Prostate gland (tissue), 2 donors: ENCODE measurements around the gene MATK. TPM values are rescaled to one million over a fixed set of nuclear protein-coding genes. Genes with fewer than 3 reads are reported as not detected.

Experiments
- DNase-seq: peaks from one replicate; pipeline ENCODE4 v3.0.0-alpha.2; 2019; ENCODE audit warnings: low spot score
- H3K27ac ChIP-seq, 2 donors: fragments of 200-600 bp; sonication (generic); 2 replicates each; pipeline ENCODE4 v1.5.1; 2017 to 2019
- H3K27me3 ChIP-seq: fragments of 200-600 bp; sonication (generic); replicated peaks from 2 replicates; pipeline ENCODE4 v1.5.1; 2019; ENCODE audit not compliant: insufficient read depth
- H3K36me3 ChIP-seq, 2 donors: fragments of 200-600 bp; sonication (generic); 1 replicate in 1 of 2; 2 replicates in 1 of 2; pipeline versions ENCODE4 v1.5.1 to v1.8.1; 2017 to 2019
- H3K4me1 ChIP-seq: fragments of 200-600 bp; sonication (generic); replicated peaks from 2 replicates; pipeline ENCODE4 v1.5.1; 2019
- H3K4me3 ChIP-seq, 2 donors: fragments of 200-600 bp; sonication (generic); 2 replicates each; pipeline ENCODE4 v1.5.1; 2017 to 2019
- H3K9me3 ChIP-seq: fragments of 200-600 bp; sonication (generic); 2 replicates; pipeline ENCODE4 v1.5.1; 2017
- POLR2A ChIP-seq: fragments of 450-650 bp; IDR thresholded peaks from one replicate; pipeline ENCODE4 v1.6.1; 2016; ENCODE audit warnings: antibody characterized with exemption, mild to moderate bottlenecking
- POLR2AphosphoS5 ChIP-seq: sonication (generic); formaldehyde crosslinking; IDR thresholded peaks from one replicate; pipeline ENCODE4 v1.6.1; 2017; ENCODE audit warnings: antibody characterized with exemption
- WGBS: methylation state at CpG from one replicate; pipeline ENCODE4 v1.1.5; 2018; 5-methylcytosine and 5-hydroxymethylcytosine counted together
- intact Hi-C: fragments of 100-400 bp; cut with DNase I; formaldehyde crosslinking; loops from one replicate; pipeline ENCODE4 v1.14.2; 2022
- total RNA-seq, 2 donors: library from RNA; depleted of rRNA; stranded (reverse); fragments of >200 nt; gene quantifications; one replicate each; pipeline ENCODE4 v1.1.0, GENCODE V29; 2016
- TF ChIP-seq, protein P1 (sequence below), 4 experiments: fragments of 200-600 bp in 2 of 4; fragments of 450-650 bp in 2 of 4; sonication (generic) in 2 of 4; IDR thresholded peaks; 1 replicate in 3 of 4; 2 replicates in 1 of 4; pipeline ENCODE4 v1.5.1; 2016 to 2019; ENCODE audit warnings: antibody characterized with exemption in 4 of 4, mild to moderate bottlenecking in 2 of 4, moderate library complexity in 2 of 4

MATK gene
- total RNA-seq, 2 donors from 2014 or later = 1.9 to 4.4 TPM

- H3K36me3 ChIP-seq = no peaks in the 10 kb centered on the region
- TF ChIP-seq, protein P1, sequence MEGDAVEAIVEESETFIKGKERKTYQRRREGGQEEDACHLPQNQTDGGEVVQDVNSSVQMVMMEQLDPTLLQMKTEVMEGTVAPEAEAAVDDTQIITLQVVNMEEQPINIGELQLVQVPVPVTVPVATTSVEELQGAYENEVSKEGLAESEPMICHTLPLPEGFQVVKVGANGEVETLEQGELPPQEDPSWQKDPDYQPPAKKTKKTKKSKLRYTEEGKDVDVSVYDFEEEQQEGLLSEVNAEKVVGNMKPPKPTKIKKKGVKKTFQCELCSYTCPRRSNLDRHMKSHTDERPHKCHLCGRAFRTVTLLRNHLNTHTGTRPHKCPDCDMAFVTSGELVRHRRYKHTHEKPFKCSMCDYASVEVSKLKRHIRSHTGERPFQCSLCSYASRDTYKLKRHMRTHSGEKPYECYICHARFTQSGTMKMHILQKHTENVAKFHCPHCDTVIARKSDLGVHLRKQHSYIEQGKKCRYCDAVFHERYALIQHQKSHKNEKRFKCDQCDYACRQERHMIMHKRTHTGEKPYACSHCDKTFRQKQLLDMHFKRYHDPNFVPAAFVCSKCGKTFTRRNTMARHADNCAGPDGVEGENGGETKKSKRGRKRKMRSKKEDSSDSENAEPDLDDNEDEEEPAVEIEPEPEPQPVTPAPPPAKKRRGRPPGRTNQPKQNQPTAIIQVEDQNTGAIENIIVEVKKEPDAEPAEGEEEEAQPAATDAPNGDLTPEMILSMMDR (IDR thresholded peaks at IDR 0.05) = no peak
- no peak for TF ChIP-seq POLR2AphosphoS5
- no peak for TF ChIP-seq POLR2A
- H3K27me3 ChIP-seq = no peaks in the 10 kb centered on the region
- H3K9me3 ChIP-seq = no peaks in the 10 kb centered on the region
- intact Hi-C loops = no loop called here
- 74% methylated on average over 25 of the region's 32 CpGs for WGBS
- no peaks in the 10 kb centered on the region for H3K4me1 ChIP-seq
- H3K4me3 ChIP-seq = no peak overlapping the region
- H3K27ac ChIP-seq = no peak overlapping the region
- no peak for DNase-seq
These were observed 39.2 kb upstream of the MATK start for GRCh38 chr19:3825286-3825956.

DNA sequence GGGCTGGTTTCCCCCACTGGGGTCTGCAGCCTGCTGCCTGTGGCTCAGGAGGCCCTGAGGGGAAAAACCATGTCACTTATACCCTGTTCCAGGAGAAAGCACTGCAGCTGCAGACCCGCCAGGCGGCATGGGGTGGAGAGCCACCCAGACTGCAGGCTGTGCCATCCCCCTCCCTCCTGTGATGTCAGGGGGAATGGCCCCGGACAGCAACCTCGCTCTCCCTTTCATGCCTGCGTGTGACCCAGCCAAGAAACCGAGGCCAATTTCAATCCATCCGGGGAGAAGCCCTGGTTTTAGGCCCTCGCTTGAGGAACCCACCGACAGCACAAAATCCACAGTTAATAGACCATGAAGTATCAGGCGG is 37.2 kb upstream of the MATK start:
- intact Hi-C loops = no loop called here

DNA sequence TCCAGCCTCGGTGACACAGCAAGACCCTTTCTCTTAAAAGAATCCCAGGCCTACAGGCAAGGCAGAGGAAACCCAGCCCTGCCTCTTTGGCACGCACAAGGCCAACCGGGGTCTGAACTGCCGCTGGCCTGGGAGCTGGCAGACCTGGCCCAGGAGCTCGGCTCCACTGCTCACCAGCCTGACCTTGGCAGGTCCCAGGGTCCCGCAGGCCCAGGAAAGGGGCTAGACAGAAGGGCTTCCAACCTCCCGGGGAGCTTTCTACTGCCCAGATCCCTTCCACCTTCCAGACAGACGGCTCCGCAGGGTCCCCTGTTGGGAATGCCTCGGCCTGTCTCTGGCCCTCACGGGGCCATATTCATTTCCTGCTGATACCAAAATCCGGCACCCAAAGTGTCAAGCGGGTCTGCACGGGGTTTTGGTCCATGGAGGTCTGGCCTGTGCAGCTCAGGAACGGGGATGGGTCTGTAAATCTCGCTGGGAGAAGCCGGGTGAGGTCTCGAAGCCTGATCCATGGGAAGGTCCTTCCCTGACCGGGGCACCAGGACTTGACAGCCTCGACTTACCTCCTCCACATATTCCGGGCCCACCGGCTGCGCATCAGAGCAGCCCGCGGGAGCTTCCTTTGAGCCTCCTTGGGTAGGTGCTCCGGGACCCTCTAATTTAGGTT is 36.6 kb upstream of the MATK start:
- Histone ChIP-seq H3K4me3 (no peak overlapping the region), H3K4me1 (peaks cover 2% of the 10 kb centered on the region), H3K27ac (no peak overlapping the region), H3K27me3 (no peaks in the 10 kb centered on the region), H3K36me3 (no peaks in the 10 kb centered on the region), H3K9me3 (no peaks in the 10 kb centered on the region)
- TF ChIP-seq, protein P1 (IDR thresholded peaks at IDR 0.05) = no peak
- TF ChIP-seq POLR2AphosphoS5 (no peak), POLR2A (no peak)
- intact Hi-C loops = no loop called here
- WGBS = 84% methylated on average over 26 of the region's 26 CpGs
- no peak for DNase-seq

More for the DNA sequence above, 37.2 kb upstream of the MATK start:
- H3K27ac ChIP-seq = no peak overlapping the region
- peaks cover 2% of the 10 kb centered on the region for H3K4me1 ChIP-seq
- WGBS = 61% methylated on average over 10 of the region's 10 CpGs
- H3K27me3 ChIP-seq = no peaks in the 10 kb centered on the region
- DNase-seq = no peak
- H3K4me3 ChIP-seq = no peak overlapping the region
- TF ChIP-seq POLR2A = no peak
- no peak for TF ChIP-seq POLR2AphosphoS5
- TF ChIP-seq, protein P1 (IDR thresholded peaks at IDR 0.05) = no peak
- no peaks in the 10 kb centered on the region for H3K9me3 ChIP-seq
- H3K36me3 ChIP-seq = no peaks in the 10 kb centered on the region

DNA sequence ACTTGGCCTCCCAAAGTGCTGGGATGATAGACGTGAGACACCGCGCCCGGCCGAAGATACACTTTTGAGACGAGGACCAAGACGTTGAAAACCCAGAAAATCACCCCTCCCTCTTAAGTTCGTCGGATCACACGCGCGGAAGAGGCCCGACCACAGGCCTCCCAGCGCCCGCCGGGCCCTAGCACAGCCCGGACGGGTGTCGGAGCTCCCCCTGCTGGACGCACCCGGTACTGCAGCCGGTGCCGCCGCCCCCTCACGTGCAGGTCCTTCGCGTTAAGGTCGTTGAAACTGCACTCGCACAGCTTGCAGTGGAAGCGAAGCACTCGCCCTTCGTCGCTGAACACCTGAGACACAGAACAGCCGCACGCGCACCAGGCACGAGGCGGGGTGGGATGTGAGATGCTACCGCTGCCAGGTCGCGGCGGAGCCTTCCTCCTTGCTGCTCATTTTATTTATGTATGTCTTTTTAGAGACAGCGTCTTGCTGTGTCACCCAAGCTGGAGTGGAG is 35.7 kb upstream of the MATK start:
- Histone ChIP-seq H3K36me3 (no peaks in the 10 kb centered on the region), H3K9me3 (no peaks in the 10 kb centered on the region), H3K4me3 (no peak overlapping the region), H3K4me1 (peaks cover 2% of the 10 kb centered on the region), H3K27me3 (no peaks in the 10 kb centered on the region), H3K27ac (no peak overlapping the region)
- 19% methylated on average over 26 of the region's 43 CpGs for WGBS
- TF ChIP-seq, protein P1 (IDR thresholded peaks at IDR 0.05) = peak; percentile 96 to 98 (median 96)
- no peak for TF ChIP-seq POLR2A
- TF ChIP-seq POLR2AphosphoS5 = no peak
- intact Hi-C loops = no loop called here
- DNase-seq = peak; percentile 27

- DNase-seq = no peak
- TF ChIP-seq, protein P1 (IDR thresholded peaks at IDR 0.05) = no peak
- no peak for TF ChIP-seq POLR2A
- no peak for TF ChIP-seq POLR2AphosphoS5
- 89% methylated on average over 23 of the region's 23 CpGs for WGBS
These were observed 35.0 kb upstream of the MATK start for GRCh38 chr19:3821156-3821555.

More at GRCh38 chr19:3821156-3821555, 35.0 kb upstream of the MATK start:
- H3K36me3 ChIP-seq = no peaks in the 10 kb centered on the region
- no peak overlapping the region for H3K4me3 ChIP-seq
- no peaks in the 10 kb centered on the region for H3K27me3 ChIP-seq
- peaks cover 2% of the 10 kb centered on the region for H3K4me1 ChIP-seq
- no peak overlapping the region for H3K27ac ChIP-seq
- intact Hi-C loops = no loop called here
- no peaks in the 10 kb centered on the region for H3K9me3 ChIP-seq
